ENCODE data around the gene DCPS.
"Not testable (repeated sequence)": the region's sequence is repeated elsewhere in the genome, so short reads cannot be mapped to it uniquely, and the experiment has no call there.

DNA sequence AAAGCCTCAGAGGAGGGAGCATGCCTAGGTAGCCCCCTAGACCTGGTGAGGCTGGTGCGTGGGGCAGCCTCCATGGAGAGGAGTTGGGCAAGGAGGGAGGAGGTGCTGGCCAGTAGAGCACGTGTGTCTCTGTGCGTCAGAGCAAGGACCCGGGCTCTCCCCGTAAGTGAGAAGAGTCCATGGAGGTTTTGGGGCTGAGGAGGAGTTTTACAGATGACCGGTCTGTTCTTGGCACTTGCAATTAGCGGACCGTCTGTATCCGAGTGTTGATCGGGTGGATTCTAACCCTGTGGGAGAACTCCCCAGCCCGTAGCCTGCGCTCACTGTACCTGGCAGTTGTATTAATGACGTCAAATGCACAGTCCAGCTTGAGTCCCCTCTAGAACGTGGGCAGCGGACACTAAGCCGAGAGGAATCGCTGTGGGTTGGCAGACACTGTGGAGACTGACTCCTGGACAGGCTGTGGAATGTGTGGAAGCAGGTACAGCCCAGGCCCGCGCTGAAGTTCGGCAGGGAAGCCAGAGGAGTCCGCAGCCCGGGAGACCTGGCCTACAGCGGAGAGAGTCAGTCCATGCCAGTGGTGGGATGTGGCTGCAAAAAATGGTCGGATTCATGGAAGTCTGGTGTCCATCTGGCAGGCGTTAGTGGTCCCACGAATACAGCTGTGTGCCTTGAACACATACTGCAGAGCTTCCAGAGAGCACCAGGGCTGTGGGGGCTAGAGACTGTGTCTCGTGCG, 70.9 kb downstream of the DCPS start:
- TF ChIP-seq, protein P1, sequence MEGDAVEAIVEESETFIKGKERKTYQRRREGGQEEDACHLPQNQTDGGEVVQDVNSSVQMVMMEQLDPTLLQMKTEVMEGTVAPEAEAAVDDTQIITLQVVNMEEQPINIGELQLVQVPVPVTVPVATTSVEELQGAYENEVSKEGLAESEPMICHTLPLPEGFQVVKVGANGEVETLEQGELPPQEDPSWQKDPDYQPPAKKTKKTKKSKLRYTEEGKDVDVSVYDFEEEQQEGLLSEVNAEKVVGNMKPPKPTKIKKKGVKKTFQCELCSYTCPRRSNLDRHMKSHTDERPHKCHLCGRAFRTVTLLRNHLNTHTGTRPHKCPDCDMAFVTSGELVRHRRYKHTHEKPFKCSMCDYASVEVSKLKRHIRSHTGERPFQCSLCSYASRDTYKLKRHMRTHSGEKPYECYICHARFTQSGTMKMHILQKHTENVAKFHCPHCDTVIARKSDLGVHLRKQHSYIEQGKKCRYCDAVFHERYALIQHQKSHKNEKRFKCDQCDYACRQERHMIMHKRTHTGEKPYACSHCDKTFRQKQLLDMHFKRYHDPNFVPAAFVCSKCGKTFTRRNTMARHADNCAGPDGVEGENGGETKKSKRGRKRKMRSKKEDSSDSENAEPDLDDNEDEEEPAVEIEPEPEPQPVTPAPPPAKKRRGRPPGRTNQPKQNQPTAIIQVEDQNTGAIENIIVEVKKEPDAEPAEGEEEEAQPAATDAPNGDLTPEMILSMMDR (IDR thresholded peaks at IDR 0.05): not testable (repeated sequence)
- not testable (repeated sequence) for TF ChIP-seq POLR2AphosphoS5 (IDR thresholded peaks at IDR 0.05; ENCODE audit: insufficient read depth in 1 of 2, low read depth in 1 of 2)
